Stimulated activated CD8-positive, alpha-beta memory T cell treated with anti-CD3 and anti-CD28 coated beads, Interleukin-12 subunit alpha, Interleukin-12 subunit beta, amount 100 ng/mL, for 1 hour (primary cell): ENCODE results near the gene SRBD1.
"Not testable (repeated sequence)": the region's sequence is repeated elsewhere in the genome, so short reads cannot be mapped to it uniquely, and the experiment has no call there.

ENCODE experiments used
- DNase-seq: peaks from one replicate; pipeline ENCODE4 v3.0.0-alpha.2; 2020; ENCODE audit warnings: low read depth

The SRBD1 gene

DNA sequence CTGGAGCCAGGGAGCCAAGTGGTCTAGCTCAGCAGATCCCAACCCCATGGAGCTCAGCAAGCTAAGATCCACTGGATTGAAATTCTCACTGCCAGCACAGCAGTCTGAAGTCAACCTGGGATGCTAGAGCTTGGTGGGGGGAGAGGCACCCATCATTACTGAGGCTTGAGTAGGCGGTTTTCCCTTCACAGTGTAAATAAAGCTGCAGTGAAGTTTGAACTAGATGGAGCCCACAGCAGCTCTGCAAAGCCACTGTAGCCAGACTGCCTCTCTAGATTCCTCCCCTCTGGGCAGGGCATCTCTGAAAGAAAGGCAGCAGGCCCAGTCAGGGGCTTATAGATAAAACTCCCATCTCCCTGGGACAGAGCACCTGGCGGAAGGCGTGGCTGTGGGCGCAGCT lies 185.0 kb downstream of the SRBD1 start:
- DNase-seq = not testable (repeated sequence)

DNA sequence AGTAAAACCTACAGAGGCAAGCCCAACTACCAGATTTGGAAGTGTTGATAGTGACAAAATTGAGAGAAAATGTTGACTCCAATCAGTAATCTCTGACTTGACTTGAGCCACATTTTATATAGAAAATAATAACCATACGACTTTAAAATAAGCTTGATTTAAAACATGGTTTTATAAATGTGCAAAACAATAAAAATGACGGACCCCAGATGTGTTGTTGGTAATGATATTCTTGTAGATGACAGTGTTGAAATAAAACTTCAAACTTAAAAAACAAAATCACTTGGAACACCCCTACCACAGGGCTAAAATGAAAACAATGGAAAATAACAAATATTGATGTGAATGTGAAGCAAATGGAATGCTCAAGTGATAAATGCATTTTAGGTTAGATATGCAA lies 188.1 kb downstream of the SRBD1 start:
- no peak for DNase-seq

- DNase-seq = no peak
Observed at GRCh38 chr2:45418532-45418931, 192.5 kb downstream of the SRBD1 start.

GRCh38 chr2:45415534-45416123 lies 195.4 kb downstream of the SRBD1 start:
- DNase-seq = no peak

DNA sequence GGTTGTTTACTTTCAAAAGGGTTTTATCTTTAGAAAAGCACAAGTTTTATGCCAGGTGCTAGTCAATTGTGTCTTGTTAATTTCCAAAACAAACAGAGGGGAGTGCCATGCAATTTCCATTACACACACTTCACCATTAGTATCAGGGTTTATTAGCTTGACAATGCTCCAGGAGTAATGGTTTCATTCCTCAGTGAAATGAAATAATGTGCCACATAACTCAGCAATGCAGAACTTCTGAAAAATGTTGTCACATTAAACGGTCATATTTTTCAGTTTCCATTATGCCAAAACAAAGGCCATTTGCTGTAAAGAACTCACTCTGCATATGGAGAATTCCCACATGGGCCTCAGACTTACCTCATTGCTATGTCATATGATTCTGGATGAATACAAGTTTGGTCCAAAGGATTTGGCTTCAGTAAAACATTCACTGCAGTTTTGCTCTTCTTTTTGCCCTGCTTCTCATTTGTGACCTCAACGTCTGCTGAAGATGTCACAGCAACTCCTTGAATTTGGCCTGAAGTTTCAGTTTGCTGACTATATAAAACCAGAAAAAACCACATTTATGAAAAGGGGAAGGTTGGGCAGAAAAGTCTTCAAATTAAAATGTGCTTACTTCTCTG lies 198.2 kb downstream of the SRBD1 start:
- DNase-seq = no peak

DNA sequence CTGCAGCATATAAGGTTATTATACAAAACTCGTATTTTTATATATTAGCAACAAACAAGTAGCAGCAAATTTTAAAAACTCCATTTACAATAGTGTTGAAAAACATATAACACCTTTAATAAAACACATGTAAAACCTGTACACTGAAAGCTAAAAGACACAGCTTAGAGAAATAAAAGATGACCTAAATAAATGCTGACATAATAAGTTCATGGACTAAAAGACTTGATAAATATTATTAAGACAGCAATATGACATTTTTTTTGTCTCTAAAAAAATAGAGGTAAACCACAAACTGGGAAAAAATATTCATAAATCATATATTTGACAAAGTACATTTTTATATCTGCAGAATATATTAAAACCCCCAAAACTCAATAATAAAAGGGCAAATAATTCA lies 201.4 kb downstream of the SRBD1 start:
- no peak for DNase-seq

GRCh38 chr2:45406621-45407020 lies 204.4 kb downstream of the SRBD1 start:
- DNase-seq = no peak

DNA sequence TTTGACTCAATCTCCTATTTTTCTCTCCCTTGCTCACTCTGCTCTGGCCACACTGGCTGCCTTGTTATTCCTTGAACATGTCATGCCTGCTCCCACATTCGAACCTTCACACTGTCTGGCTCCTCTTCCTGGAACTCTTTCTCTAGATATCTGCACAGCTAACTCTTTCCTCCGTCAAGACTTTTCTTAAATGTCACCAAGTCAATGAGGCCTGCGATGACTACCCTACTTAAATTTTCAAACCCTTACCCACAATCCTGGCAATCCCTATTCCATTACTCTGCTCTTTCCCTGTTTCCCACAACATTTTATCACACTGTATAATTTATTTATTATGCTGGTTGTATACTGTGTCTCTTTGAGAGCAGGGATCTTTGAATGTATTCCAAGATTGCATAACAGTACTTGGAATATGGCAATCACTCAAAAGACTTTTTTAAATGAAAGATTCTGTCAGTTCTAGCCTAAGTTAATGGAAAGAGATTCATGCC lies 206.2 kb downstream of the SRBD1 start:
- DNase-seq = no peak

GRCh38 chr2:45403036-45403435 lies 208.0 kb downstream of the SRBD1 start:
- DNase-seq = no peak

- no peak for DNase-seq
Observed at GRCh38 chr2:45401431-45401922, 209.6 kb downstream of the SRBD1 start.

GRCh38 chr2:45399040-45399784 lies 211.9 kb downstream of the SRBD1 start:
- DNase-seq = no peak

- no peak for DNase-seq
Observed at GRCh38 chr2:45397292-45397691, 213.8 kb downstream of the SRBD1 start.

DNA sequence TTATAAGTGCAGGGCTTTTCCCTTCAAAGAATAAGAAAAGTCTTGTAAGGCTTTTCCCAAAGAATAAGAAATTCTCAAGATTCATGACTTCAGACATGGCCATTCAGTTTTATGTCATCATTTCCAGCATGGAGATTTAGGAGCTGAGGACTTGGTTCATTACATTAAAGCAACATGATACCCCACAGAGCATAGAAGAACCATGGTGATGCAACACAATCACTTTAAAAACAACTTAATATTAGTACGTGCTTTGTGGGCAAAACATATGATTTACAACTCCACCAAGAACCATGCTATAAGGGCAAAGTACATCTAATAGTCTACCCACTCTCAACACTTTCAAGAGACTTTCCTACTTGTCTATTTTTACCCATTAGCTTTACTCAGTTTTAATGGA lies 214.4 kb downstream of the SRBD1 start:
- no peak for DNase-seq

GRCh38 chr2:45394842-45395241 lies 216.2 kb downstream of the SRBD1 start:
- no peak for DNase-seq

DNA sequence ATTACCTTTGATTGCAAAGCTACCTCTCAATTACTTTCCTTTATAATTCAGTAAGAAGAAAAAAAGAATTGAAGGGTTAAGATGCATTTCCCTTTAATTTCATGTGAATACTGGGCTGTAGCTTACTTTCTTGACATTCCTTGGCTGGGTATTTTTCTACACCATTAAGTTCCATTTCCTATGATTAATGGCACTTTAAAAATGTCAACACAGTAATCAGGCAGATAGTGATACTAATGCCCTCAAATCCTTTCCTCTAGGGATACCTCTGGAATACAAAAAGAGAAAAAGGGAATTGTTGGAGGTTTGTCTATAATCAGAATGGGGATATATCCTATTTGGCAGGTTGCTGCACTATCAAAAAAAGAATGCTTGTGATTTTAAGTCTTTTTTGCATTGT lies 216.9 kb downstream of the SRBD1 start:
- DNase-seq = no peak

DNA sequence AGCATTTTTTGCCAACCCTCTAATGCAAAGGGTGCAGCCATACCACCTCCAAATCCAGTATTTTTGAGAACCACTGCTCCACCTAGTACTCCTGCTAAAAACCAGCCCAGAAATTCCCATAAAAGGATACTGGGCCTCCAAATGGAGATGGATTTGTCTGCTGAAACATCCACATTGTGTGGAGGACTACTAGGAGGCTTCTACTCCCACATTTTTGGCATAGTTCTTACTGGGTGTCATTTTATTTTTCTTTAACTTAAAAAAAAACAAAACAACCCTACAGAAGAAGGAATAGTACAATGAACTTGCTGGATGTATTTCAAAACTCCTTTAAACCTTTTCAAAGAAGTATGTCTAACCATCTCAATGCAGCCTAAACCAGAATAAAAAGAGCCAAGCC lies 219.2 kb downstream of the SRBD1 start:
- no peak for DNase-seq

DNA sequence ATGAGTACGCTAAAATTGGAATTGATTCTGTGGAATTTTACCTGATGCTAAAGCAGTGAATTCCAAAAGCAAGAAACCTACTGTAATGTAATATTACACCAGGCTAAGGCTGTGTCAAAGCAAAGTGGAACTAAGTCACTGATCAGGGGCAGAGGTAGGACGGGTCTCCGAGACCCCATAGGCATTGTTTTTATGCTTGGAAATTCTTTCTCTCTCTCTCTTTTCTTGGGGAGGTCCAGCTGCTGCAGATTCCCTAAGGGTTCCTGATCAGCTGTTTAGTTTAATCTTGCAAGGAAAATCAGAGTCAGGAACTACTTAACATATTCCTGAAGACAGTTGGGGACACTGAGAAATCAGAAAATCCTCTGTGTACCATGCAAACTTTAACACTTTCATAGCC lies 220.2 kb downstream of the SRBD1 start:
- no peak for DNase-seq

- DNase-seq = no peak
Observed at GRCh38 chr2:45390441-45390840, 220.6 kb downstream of the SRBD1 start.

- DNase-seq = no peak
Observed at GRCh38 chr2:45388541-45389100, 222.4 kb downstream of the SRBD1 start.

DNA sequence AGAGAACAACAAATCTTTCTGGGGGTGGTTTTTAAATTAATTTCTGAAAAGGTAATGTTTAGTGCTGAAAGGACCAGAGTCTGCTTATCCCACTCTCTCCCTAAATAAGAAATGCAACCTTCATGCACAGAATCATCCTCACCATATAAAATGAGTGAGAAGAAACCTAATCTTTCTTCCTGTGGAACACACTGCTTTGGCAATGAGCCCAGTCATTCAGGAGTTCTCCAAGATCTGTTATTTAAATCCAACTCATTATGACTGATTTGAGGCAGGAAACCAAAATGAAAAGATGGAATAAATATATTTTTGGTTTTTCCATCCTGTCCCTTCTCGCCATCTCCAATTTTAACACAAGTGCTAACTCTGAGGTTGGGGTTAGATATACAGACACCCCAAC lies 228.3 kb downstream of the SRBD1 start:
- no peak for DNase-seq

- no peak for DNase-seq
Observed at GRCh38 chr2:45380131-45380836, 230.8 kb downstream of the SRBD1 start.

DNA sequence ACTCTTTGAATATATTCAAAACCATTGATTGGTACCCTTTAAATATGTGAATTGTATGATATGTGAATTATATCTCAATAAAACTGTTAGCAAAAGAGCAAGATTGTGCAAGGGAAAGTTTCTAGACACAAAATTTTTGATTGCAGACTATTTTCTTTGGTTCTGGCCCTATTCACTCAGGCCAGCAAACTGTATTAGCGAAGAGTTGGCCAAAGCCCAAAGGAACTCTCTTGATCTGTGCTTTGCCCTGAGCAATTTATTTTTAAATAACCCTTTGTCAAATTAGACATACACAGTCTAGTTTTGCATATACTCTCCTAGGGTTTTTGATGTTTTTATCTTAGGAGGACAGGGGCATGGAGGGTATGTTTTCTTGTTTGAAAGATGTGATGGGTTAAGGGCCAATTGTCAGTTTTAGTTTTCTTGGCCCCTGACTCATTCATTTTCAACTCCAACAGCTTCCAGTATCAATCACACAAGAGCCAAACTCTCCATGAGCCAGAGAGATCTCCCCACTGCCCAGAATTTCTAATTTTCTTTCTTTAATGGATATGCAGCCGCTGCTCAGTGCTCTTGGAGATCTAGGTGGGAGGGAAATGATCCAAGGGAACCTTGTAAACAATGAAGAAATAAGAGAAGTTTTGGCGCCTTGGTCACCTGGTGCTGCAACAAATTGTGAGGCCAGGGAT lies 231.5 kb downstream of the SRBD1 start:
- no peak for DNase-seq
